ENCODE results near the gene HLA-B. TPM values are rescaled to one million over a fixed set of nuclear protein-coding genes. Genes with fewer than 3 reads are reported as not detected.
"Not testable (repeated sequence)": the region's sequence is repeated elsewhere in the genome, so short reads cannot be mapped to it uniquely, and the experiment has no call there.

Gene HLA-B
- total RNA-seq, 6 experiments from 2014 or later, result 232 to 1,122 (median 585) TPM

GRCh38 chr6:31378721-31379103 lies 21.7 kb upstream of the HLA-B start:
- intact Hi-C loops (cut with DNase I), result loop anchor here (5.0 to 10.0 kb wide), 2 partner anchors 241 to 244 kb away; partner anchors contain the start of gene PSORS1C2 (in 2 of the 2)
- H3K9me3 ChIP-seq, result no peaks in the 10 kb centered on the region
- H3K27ac ChIP-seq, result no peak overlapping the region
- no peaks in the 10 kb centered on the region for H3K4me1 ChIP-seq
- H3K36me3 ChIP-seq, result no peaks in the 10 kb centered on the region
- no peaks in the 10 kb centered on the region for H3K27me3 ChIP-seq
- no peak for DNase-seq
- TF ChIP-seq, protein P1, sequence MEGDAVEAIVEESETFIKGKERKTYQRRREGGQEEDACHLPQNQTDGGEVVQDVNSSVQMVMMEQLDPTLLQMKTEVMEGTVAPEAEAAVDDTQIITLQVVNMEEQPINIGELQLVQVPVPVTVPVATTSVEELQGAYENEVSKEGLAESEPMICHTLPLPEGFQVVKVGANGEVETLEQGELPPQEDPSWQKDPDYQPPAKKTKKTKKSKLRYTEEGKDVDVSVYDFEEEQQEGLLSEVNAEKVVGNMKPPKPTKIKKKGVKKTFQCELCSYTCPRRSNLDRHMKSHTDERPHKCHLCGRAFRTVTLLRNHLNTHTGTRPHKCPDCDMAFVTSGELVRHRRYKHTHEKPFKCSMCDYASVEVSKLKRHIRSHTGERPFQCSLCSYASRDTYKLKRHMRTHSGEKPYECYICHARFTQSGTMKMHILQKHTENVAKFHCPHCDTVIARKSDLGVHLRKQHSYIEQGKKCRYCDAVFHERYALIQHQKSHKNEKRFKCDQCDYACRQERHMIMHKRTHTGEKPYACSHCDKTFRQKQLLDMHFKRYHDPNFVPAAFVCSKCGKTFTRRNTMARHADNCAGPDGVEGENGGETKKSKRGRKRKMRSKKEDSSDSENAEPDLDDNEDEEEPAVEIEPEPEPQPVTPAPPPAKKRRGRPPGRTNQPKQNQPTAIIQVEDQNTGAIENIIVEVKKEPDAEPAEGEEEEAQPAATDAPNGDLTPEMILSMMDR (IDR thresholded peaks at IDR 0.05), result no peak
- TF ChIP-seq POLR2A (IDR thresholded peaks at IDR 0.05), result no peak
- 20% methylated on average over 1 of the region's 6 CpGs for WGBS (ENCODE audit: insufficient coverage, low coverage, low lambda C conversion rate, missing lambda C conversion rate)
- no peak for ATAC-seq
- no peak overlapping the region for H3K4me3 ChIP-seq

DNA sequence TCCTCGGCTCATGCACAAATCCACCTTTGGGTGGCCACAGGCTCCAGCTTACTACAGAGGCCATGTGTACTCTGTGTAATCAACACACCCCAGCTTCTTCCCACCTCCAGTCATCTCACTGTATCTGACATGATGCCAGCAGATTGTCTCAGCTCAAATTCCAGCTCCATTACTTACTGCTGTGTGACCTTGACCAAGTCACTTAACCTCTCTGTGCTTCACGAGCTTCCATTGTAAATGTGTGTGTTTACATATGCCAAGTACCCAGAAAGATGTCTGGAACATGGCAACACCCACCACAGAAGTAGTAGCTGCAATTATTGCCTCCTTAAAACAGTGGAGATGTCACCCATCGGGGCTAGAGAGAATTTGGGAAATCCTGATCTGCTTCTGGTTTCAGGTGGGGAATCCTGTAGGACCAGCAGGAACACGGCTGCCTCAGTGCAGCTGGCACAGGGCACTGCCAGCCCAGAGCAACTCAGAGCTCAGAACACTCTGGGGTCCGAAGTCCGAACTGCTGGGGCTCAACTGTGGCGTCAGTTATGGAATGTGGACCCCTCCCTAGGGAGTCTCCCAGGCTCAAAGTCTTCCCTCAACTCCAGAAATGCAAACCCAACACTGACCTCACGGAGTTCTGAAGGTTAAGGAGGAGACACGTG lies 21.2 kb upstream of the HLA-B start:
- H3K27me3 ChIP-seq, result no peaks in the 10 kb centered on the region
- ATAC-seq (peak in 2 of 4 donors; percentile 19 to 49), DNase-seq (no peak)
- H3K36me3 ChIP-seq, result no peaks in the 10 kb centered on the region
- H3K4me3 ChIP-seq, result no peak overlapping the region
- no peaks in the 10 kb centered on the region for H3K4me1 ChIP-seq
- 15% methylated on average over 4 of the region's 9 CpGs for WGBS (ENCODE audit: insufficient coverage, low coverage, low lambda C conversion rate, missing lambda C conversion rate)
- TF ChIP-seq, protein P1 (IDR thresholded peaks at IDR 0.05), result no peak
- TF ChIP-seq POLR2A (IDR thresholded peaks at IDR 0.05), result no peak
- no peak overlapping the region for H3K27ac ChIP-seq
- H3K9me3 ChIP-seq, result no peaks in the 10 kb centered on the region
- intact Hi-C loops (cut with DNase I), result loop anchor here (5.0 to 10.0 kb wide), 2 partner anchors 241 to 243 kb away; partner anchors contain the start of gene PSORS1C2 (in 2 of the 2)

GRCh38 chr6:31377029-31377428 lies 20.1 kb upstream of the HLA-B start:
- peak in 1 of 4 donors; percentile 23 for ATAC-seq
- no peaks in the 10 kb centered on the region for H3K27me3 ChIP-seq
- DNase-seq, result no peak
- no peaks in the 10 kb centered on the region for H3K36me3 ChIP-seq
- H3K9me3 ChIP-seq, result peaks cover 0 to 4% (median 0%) of the 10 kb centered on the region in 4 donors
- intact Hi-C loops (cut with DNase I), result loop anchor here (5.0 to 10.0 kb wide), 2 partner anchors 240 to 242 kb away; partner anchors contain the start of gene PSORS1C2 (in 2 of the 2)
- no peak overlapping the region for H3K27ac ChIP-seq
- no peaks in the 10 kb centered on the region for H3K4me1 ChIP-seq
- no peak overlapping the region for H3K4me3 ChIP-seq
- WGBS (ENCODE audit: insufficient coverage, low coverage, low lambda C conversion rate, missing lambda C conversion rate), result no CpG with 5 or more reads among the region's 4 CpGs
- no peak for TF ChIP-seq POLR2A (IDR thresholded peaks at IDR 0.05)
- TF ChIP-seq, protein P1 (IDR thresholded peaks at IDR 0.05), result no peak

DNA sequence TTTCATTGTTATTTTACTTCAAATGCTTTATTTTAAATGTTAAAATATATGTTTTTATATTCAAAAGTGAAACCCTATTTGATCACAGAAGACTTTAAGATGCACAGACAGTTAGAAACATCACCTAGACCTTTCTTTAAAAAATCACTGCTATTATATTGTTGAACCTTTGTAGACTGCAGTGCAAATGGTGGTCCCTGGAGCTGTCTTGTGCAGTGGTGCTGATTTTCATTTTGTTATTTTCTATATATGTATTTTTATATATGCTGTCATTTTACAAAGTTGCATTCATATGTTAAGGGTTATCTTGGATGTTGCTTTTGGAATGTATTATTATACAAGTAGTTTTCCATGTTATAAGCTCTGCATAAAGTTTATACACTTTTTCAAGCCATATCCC lies 18.7 kb upstream of the HLA-B start:
- DNase-seq (no peak), ATAC-seq (no peak)
- no peak overlapping the region for H3K4me3 ChIP-seq
- no peaks in the 10 kb centered on the region for H3K27me3 ChIP-seq
- intact Hi-C loops (cut with DNase I), result loop anchor here (5.0 to 10.0 kb wide), 2 partner anchors 238 to 241 kb away; partner anchors contain the start of gene PSORS1C2 (in 2 of the 2)
- no peaks in the 10 kb centered on the region for H3K36me3 ChIP-seq
- H3K27ac ChIP-seq, result no peak overlapping the region
- TF ChIP-seq, protein P1 (IDR thresholded peaks at IDR 0.05), result no peak
- no peak for TF ChIP-seq POLR2A (IDR thresholded peaks at IDR 0.05)
- no peaks in the 10 kb centered on the region for H3K4me1 ChIP-seq
- H3K9me3 ChIP-seq, result peaks cover 0 to 6% (median 0%) of the 10 kb centered on the region in 4 donors

GRCh38 chr6:31374118-31374517 lies 17.1 kb upstream of the HLA-B start:
- not testable (repeated sequence) for H3K36me3 ChIP-seq, H3K27me3 ChIP-seq, ATAC-seq, H3K4me1 ChIP-seq, H3K27ac ChIP-seq, H3K4me3 ChIP-seq, H3K9me3 ChIP-seq, DNase-seq
- no CpG with 5 or more reads among the region's 8 CpGs for WGBS (ENCODE audit: insufficient coverage, low coverage, low lambda C conversion rate, missing lambda C conversion rate)
- intact Hi-C loops (cut with DNase I), result loop anchor here in 1 of 2 donors (10.0 kb wide), 1 partner anchor 239 kb away; the partner anchor contains the start of gene PSORS1C2

All from right lobe of liver (tissue), 6 donors.